HuH-7 (cell line): ENCODE measurements around the gene LZTS3.
"Not testable (repeated sequence)": the region's sequence is repeated elsewhere in the genome, so short reads cannot be mapped to it uniquely, and the experiment has no call there.

Experiments used
- DNase-seq: peaks from one replicate; pipeline ENCODE4 v3.0.0; 2011; ENCODE audit warnings: low spot score

The LZTS3 gene

DNA sequence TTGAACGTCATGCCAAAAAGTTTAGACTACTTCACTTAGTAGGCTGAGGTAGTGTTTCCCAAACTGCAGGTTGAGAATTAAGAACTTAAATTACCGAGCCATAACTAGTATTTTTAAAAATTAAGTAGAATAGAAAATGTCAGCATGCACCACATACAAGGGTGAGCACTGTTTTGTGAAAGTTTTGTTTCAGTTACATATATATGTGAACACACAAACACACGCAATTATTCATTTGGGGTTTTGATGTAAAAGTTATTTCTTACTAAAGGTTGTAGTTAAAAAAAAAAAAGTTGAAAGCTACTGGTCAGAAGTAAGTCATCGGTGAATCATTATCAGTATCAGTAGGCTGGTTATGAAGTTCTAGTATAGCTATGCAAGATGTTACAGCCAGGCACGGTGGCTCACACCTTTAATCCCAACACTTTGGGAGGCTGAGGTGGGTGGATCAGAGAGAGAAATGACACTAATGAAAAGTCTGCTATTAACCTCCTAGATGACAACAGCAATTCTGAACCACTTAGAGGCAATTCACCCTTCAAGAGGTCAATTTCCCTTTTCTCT is 37.8 kb downstream of the LZTS3 start:
- no peak for DNase-seq

DNA sequence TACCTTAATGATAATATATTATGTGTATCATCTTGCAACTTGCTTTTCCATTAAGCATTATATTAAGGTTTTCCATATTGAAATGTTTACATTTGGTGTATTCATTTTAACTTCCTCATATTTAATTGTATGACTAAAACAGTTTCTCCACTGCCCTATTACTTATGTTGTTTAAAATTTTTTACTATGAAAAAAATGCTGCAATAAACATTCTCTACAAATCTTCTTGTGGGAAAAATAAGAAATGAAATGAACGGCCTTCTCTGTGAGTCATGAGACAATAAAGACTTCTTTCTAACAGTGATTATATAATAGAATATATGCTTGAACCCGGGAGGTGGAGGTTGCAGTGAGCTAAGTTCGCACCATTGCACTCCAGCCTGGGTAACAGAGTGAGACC is 39.2 kb downstream of the LZTS3 start:
- no peak for DNase-seq

DNA sequence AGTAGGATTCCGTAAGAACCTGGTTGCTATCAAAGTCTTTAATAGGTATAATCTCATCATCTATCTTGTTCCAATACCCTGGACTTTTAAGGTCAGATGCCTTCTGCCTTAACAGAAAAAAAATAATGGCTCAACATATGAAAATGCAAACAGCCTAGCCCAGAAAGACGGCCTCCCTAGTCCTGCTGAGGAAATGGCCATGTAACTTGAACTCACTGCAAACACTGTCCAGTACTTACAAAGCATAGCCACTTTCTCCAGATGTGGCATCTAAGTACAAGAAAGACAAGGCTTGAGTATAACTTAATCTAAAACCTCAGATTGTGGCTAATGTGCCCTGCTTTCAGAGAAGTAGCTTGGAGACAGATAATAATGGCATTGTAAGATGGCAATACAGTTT is 40.2 kb downstream of the LZTS3 start:
- DNase-seq: no peak

DNA sequence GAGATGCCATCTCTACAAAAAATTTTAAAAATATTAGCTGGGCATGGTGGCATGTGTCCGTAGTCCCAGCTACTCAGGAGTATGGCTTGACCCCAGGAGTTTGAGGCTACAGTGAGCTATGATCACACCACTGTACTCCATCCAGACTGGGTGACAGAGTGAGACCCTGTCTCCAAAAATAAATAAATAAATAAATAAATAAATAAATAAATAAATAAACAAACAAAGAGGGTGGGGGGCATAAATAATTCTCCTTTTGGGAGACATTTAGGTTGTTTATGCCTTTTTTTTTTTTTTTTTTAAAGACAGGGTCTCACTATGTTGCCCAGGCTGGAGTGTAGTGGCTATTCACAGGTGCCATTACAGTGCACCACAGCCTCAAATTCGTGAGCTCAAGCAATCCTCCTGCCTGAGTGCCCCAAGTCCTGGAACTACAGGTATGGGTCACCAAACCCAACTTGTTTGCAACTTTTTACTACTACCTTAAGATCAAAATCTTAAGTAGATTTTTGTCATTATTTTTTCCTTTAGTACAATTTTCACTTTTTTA is 43.2 kb downstream of the LZTS3 start:
- no peak for DNase-seq

DNA sequence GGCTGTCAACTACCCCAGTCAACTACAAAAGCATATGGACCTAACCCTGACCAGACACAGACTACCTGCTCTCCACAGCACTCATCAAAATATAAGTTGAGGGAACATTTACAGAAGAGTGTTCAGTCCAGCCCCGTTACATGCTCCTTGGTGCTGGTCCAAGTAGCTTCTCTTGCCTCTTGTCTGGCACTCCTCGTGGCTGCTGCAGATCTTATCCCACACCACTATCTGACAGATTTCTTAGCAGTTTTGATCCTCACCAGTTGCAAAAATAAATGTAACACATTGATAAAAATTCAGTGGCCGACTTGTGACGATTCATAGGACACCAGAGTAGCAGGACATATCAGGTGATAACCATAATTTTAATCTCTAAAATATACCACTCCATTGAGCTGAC is 44.3 kb downstream of the LZTS3 start:
- no peak for DNase-seq

DNA sequence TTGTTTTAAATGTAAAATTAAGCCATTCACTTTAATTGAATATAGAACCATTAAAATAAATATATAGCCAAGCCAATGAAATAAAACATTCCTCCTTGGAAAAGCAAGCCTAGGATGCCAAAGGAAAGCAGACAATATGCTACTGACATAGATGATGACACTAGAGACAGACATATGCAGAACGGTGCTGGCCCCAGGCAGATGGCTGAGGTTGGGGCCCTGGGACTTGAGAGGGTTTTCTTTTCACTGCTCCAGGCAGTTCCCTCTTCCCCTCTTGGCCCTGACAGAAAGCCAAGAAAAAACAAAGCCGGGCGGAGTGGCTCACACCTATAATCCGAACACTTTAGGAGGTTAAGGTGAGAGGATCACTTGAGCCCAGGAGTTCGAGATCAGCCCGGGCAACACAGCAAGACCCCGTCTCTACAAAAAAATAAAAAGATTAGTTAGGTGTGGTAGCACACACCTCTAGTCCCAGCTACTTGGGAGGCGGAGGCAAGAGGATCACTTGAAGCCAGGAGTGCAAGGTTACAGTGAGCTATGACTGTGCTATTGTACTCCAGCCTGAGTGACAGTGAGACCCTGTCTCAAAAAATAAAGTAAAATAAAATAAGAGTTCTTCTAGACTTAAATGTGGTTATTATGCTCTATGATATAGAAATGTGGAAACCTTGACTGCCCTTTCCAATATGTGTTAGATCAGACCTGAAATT is 44.9 kb downstream of the LZTS3 start:
- no peak for DNase-seq

DNA sequence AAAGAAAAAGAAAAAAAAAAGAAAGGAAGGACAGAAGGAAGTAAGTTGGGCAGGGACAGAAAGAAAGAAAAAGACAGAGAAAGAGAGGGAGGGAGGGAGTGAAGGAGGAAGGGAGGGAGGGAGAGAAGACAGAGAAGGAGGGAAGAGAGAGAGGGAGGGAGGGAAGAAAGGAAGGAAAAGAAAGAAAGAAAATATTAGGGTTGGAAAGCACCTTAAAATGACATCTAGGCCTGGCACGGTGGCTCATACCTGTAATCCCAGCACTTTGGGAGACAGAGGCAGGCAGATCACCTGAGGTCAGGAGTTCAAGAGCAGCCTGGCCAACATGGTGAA is 46.9 kb downstream of the LZTS3 start:
- no peak for DNase-seq

DNA sequence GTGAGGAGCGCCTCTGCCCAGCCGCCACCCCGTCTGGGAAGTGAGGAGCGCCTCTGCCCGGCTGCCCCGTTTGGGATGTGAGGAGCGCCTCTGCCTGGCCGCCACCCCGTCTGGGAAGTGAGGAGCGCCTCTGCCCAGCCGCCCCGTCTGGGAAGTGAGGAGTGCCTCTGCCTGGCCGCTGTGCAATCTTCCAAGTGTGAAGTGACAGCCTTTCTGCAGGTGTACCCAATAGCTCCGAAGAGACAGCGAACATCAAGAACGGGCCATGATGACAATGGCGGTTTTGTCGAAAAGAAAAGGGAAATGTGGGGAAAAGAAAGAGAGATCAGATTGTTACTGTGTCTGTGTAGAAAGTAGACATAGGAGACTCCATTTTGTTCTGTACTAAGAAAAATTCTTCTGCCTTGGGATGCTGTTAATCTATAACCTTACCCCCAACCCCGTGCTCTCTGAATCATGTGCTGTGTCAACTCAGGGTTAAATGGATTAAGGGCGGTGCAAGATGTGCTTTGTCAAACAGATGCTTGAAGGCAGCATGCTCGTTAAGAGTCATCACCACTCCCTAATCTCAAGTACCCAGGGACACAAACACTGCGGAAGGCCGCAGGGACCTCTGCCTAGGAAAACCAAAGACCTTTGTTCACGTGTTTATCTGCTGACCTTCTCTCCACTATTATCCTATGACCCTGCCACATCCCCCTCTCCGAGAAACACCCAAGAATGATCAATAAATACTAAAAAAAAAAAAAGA is 47.4 kb downstream of the LZTS3 start:
- DNase-seq: not testable (repeated sequence)

DNA sequence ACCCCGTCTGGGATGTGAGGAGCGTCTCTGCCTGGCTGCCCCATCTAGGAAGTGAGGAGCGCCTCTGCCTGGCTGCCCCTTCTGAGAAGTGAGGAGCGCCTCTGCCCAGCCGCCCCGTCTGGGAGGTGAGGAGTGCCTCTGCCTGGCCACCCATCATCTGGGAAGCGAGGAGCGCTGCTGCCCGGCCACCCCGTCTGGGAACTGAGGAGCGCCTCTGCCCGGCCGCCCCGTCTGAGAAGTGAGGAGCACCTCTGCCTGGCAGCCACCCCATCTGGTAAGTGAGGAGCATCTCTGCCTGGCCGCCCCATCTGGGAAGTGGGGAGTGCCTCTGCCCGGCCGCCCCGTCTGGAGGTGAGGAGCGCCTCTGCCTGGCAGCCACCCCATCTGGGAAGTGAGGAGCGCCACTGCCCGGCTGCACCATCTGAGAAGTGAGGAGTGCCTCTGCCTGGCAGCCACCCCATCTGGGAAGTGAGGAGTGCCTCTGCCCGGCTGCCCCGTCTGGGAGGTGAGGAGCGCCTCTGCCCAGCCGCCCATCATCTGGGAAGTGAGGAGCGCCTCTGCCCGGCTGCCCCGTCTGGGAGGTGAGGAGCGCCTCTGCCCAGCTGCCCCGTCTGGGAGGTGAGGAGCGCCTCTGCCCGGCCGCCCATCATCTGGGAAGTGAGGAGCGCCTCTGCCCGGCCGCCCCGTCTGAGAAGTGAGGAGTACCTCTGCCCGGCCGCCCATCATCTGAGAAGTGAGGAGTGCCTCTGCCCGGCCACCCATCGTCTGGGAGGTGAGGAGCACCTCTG is 48.4 kb downstream of the LZTS3 start:
- DNase-seq: not testable (repeated sequence)

DNA sequence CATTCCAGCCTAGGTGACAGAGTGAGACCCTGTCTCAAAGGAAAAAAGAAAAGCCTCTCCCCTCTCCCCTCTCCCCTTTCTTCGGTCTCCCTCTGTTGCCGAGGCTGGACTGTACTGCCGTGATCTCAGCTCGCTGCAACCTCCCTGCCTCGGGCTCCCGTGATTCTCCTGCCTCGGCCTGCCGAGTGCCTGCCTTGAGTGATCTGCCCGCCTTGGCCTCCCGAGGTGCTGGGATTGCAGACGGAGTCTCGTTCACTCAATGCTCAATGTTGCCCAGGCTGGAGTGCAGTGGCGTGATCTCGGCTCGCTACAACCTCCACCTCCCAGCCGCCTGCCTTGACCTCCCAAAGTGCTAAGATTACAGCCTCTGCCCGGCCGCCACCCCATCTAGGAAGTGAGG is 49.2 kb downstream of the LZTS3 start:
- DNase-seq: not testable (repeated sequence)

DNA sequence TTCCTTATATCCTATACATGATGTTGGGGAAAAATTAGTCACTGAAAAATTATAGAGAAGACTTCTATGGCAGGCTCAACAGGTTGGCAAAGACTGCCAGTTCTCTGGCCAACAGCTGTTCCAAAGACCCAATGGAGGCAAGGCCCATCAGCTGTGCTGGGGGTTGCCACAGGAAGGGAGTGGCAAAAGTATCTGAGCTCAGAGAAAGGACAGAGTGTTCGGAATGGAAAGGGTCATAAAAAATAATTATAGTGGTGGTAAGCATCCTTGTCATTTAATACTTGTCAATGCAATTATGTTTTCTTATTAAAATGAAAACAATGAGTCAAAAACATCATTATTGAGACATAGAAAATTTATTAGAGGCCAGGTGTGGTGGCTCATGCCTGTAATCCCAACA is 49.8 kb downstream of the LZTS3 start:
- no peak for DNase-seq

DNA sequence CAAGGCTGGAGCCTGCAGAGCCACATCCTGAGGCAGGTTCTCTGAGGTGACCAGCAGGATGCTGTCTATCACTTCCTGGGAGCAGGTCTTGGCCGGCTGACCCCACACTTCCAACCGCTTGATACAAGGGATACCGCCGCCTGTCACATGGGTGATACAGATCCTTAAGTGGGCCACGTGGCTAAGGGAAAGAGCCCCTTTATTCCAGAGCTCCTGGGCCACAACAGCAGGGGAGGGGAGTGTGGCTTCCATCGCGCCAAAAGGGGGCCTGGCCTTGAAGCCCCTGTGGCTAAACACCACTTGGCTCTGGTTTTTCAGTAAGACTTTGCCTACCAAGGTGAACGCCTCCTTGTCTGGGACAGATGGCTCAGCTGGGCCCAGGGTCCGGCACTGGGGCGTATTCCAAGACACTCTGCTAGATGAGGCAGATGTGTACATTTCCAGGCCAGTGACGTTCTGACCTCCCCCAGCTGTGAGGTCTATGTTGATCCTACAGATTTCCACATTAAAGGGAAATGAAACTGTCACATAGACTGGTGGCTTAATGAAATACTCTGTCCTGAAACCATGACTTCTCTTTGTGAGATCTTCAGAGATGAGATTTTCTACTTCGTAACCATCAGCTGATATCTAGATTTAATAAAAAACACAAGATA is 51.3 kb downstream of the LZTS3 start:
- DNase-seq: no peak

DNA sequence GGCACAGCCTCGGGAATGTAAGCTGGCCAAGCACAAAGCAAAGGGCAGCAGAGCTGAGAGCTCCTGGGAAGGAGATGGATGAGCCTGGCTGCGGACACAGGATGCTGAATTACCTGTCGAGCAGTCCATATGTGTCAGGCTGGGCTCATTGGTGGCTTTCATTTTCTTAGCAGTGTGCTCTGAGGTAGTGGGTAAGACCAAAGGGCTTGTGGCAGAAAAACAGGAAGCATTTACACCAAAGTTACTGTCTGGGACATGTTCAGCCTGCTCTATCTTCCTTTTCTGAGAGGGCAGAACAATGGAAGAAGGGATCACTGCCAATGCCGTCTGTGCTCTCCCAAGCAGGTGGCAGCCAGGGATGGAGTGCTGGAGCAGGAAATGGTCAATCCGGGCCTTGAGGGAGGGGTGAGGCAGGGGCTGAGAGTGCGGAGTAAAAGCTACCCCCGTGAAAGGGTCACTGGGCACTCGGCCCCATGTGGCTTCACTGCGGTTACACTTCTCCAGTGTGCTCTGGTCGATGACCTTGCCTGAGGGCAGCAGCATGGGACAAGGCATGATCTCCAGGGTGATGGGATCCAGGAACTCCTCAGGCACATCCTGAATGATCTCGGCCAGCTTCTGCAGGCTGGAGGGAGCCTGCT is 52.0 kb downstream of the LZTS3 start:
- no peak for DNase-seq

DNA sequence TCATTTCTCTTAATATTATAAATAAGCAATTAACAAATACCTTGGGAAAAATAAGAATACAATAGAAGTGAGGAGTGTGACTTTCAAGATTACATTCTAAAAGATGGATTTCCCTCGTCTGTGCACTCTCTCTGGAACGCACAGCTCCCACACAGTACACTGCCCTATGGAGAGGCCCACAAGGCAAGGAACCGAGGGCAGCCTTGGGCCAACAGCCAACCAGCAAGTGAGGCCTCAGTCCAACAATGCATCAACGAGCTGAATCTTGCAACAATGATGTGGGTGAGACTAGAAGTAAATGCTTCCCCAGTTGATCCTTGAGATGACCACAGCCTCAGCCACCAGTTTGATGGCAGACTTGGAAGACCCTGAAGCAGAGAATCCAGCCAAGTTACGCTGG is 54.3 kb downstream of the LZTS3 start:
- no peak for DNase-seq

DNA sequence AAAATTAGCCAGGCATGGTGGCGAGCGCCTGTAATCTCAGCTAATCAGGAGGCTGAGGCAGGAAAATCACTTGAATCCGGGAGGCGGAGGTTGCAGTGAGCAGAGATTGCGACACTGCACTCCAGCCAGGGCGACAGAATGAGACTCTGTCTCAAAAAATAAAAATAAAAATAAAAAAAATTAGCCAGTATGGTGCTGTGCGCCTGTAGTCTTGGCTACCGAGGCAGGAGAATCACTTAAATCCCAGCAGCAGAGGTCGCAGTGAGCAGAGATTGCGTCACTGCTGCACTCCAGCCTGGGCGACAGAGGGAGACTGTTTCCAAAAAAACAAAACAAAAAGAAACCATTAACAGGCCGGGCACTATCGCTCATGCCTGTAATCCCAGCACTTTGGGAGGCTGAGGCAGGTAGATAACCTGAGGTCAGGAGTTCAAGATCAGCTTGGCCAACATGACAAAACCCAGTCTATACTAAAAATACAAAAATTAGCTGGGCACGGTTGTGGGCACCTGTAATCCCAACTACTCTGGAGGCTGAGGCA is 55.4 kb downstream of the LZTS3 start:
- not testable (repeated sequence) for DNase-seq

DNA sequence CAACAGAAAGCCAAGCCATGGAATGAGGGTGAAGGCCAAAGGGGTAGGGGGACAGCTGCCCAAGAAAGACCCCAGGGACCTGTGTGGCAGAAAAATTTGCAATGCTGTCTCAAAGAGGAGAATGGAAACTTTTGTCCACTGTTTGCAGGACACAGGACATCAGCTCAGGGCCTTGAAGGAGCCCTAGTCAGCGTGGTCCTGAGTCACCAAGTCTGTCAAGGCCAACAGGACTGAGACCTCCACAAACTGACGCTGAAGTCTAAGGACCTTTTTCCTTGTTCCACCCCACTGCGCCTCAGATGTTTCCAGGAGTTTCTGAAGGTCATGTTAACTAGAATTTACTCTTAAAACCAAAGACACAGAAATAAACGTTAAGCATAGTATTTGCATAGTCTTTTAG is 57.0 kb downstream of the LZTS3 start:
- DNase-seq: no peak

DNA sequence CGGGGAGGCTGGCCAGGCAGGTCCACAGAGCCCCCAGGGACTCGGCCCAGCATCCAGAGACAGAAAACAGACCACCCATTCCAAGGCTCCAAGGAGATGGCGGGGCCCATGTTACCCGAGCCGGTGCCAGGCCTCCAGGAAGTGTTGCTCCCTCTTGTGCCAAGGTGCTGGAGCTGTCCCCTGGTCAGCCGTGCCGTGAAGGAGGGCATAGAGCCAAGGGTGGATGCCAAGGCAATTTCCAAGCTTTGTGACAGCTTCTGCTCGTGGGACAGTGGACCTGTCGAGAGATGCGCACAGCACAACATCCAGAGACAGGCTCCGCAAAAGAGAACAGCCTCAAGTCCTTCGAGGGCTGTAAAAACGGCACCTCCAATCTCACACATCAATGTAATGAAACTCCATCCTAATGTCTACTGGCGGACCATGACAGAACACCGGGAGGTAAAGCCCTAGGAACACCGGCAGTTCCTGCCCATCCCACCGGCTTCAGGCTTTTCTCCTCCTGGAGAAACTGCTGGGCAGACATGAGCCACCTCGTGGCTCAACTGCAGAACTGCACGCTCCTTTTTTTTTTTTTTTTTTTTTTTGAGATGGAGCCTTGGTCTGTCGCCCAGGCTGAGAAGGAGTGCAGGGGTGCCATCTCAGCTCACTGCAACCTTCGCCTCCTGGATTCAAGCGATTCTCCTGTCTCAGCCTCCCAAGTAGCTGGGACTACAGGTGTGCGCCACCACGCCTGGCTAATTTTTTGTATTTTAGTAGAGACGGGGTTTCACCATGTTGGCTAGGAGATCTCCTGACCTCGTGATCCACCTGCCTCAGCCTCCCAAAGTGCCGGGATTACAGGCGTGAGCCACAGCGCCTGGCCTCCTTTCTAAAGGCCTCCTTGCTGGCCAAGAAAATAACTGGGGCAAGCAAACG is 57.9 kb downstream of the LZTS3 start:
- peak; percentile 96 for DNase-seq
